ENCODE data around the gene HAGH. TPM values are rescaled to one million over a fixed set of nuclear protein-coding genes. Genes with fewer than 3 reads are reported as not detected.

HAGH gene
- total and polyA plus RNA-seq, 10 of the 15 experiments (the other 5 are each of a cell fraction or from before 2014, with no cell fraction given) = 2.0 to 50.1 (median 22.4) TPM

GRCh38 chr16:1787056-1787321 is 39.6 kb downstream of the HAGH start:
- Histone ChIP-seq H3K79me2 (ENCODE audit: control insufficient read depth, insufficient read depth, low read length) (peaks cover 15% of the 10 kb centered on the region), H4K20me1 (ENCODE audit: control insufficient read depth, insufficient read depth) (no peaks in the 10 kb centered on the region), H3K36me3 (ENCODE audit: control insufficient read depth in 2 of 2, insufficient read depth in 2 of 2, low read length in 1 of 2) (peaks cover 5 to 12% of the 10 kb centered on the region in 2 experiments; a peak in 3 of 4 replicates), H3K4me2 (ENCODE audit: control insufficient read depth, insufficient read depth) (no peak overlapping the region), H3K27ac (ENCODE audit: control insufficient read depth, insufficient read depth) (no peak overlapping the region), H3K4me3 (no peak overlapping the region), H3K27me3 (replicated peaks in 1 of 2; ENCODE audit: control insufficient read depth in 2 of 2, insufficient read depth in 2 of 2, low read length in 1 of 2) (no peaks in the 10 kb centered on the region), H3K9me3 (replicated peaks; ENCODE audit: control insufficient read depth, insufficient read depth, low read length) (no peaks in the 10 kb centered on the region), H2AFZ (ENCODE audit: control insufficient read depth, low read depth, low read length) (no peak overlapping the region), H3K9ac (ENCODE audit: control insufficient read depth, insufficient read depth, low read length) (no peak overlapping the region), H3K4me1 (ENCODE audit: control insufficient read depth, insufficient read depth, low read length) (no peaks in the 10 kb centered on the region)
- TF ChIP-seq NFIC (IDR thresholded peaks at IDR 0.05; ENCODE audit: low read depth, low read length) (no peak), RB1 (IDR thresholded peaks at IDR 0.05; ENCODE audit: borderline replicate concordance) (no peak), ETV6 (conservative IDR thresholded peaks at IDR 0.05 in 1 of 2, IDR thresholded peaks at IDR 0.05 in 1 of 2; ENCODE audit: borderline replicate concordance in 1 of 2, low read depth in 1 of 2) (no peak), SUZ12 (IDR thresholded peaks at IDR 0.05; ENCODE audit: unreplicated experiment) (no peak), SIN3A (IDR thresholded peaks at IDR 0.05; ENCODE audit: low read depth, low read length) (no peak), PAX5 (IDR thresholded peaks at IDR 0.05; ENCODE audit: borderline replicate concordance, low read depth, low read length) (no peak), RAD51 (IDR thresholded peaks at IDR 0.05) (no peak), TCF12 (IDR thresholded peaks at IDR 0.05; ENCODE audit: low read depth, low read length) (no peak), POU2F2 (IDR thresholded peaks at IDR 0.05; ENCODE audit: borderline replicate concordance, low read depth, low read length) (no peak), MEF2A (IDR thresholded peaks at IDR 0.05; ENCODE audit: insufficient read depth, low read depth, low read length) (no peak), ZNF217 (IDR thresholded peaks at IDR 0.05) (no peak)
- TF ChIP-seq, protein P1, sequence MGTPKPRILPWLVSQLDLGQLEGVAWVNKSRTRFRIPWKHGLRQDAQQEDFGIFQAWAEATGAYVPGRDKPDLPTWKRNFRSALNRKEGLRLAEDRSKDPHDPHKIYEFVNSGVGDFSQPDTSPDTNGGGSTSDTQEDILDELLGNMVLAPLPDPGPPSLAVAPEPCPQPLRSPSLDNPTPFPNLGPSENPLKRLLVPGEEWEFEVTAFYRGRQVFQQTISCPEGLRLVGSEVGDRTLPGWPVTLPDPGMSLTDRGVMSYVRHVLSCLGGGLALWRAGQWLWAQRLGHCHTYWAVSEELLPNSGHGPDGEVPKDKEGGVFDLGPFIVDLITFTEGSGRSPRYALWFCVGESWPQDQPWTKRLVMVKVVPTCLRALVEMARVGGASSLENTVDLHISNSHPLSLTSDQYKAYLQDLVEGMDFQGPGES (IDR thresholded peaks at IDR 0.05) = no peak
- TF ChIP-seq, protein P2, sequence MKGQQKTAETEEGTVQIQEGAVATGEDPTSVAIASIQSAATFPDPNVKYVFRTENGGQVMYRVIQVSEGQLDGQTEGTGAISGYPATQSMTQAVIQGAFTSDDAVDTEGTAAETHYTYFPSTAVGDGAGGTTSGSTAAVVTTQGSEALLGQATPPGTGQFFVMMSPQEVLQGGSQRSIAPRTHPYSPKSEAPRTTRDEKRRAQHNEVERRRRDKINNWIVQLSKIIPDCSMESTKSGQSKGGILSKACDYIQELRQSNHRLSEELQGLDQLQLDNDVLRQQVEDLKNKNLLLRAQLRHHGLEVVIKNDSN (IDR thresholded peaks at IDR 0.05; ENCODE audit: borderline replicate concordance, extremely low read length, insufficient read depth, low read depth, low read length) = no peak
- BruUV-seq (replicated peaks) = no TSS peak
- SMC1A ChIA-PET (ENCODE audit: uncharacterized antibody, unreplicated experiment) = no interaction called here
- intact Hi-C loops (cut with micrococcal nuclease; ENCODE audit: unreplicated experiment) (no loop called here), in situ Hi-C loops (cut with MboI) (no loop called here)
- no peak for DNase-seq (ENCODE audit: low read depth, low spot score)
- no peak for ATAC-seq
- 70% methylated on average over 6 of the region's 6 CpGs for WGBS (ENCODE audit: insufficient coverage, insufficient replicate concordance, low lambda C conversion rate, missing lambda C conversion rate)
- no peak for FAIRE-seq
- RAD21 ChIA-PET (ENCODE audit: unreplicated experiment) = no interaction called here
- CTCF ChIA-PET = no interaction called here
- POLR2A ChIA-PET = no interaction called here
